Colon (tissue), 2 donors: ENCODE measurements around the gene DISP2.

Source experiments
- FAIRE-seq: peaks from 2 replicates; lab custom pipeline; 2012; peaks lifted over from hg19 to GRCh38; lab: Jason Lieb, UNC
- donor health status: control.
- donor health status: control.

Gene DISP2, protein sequence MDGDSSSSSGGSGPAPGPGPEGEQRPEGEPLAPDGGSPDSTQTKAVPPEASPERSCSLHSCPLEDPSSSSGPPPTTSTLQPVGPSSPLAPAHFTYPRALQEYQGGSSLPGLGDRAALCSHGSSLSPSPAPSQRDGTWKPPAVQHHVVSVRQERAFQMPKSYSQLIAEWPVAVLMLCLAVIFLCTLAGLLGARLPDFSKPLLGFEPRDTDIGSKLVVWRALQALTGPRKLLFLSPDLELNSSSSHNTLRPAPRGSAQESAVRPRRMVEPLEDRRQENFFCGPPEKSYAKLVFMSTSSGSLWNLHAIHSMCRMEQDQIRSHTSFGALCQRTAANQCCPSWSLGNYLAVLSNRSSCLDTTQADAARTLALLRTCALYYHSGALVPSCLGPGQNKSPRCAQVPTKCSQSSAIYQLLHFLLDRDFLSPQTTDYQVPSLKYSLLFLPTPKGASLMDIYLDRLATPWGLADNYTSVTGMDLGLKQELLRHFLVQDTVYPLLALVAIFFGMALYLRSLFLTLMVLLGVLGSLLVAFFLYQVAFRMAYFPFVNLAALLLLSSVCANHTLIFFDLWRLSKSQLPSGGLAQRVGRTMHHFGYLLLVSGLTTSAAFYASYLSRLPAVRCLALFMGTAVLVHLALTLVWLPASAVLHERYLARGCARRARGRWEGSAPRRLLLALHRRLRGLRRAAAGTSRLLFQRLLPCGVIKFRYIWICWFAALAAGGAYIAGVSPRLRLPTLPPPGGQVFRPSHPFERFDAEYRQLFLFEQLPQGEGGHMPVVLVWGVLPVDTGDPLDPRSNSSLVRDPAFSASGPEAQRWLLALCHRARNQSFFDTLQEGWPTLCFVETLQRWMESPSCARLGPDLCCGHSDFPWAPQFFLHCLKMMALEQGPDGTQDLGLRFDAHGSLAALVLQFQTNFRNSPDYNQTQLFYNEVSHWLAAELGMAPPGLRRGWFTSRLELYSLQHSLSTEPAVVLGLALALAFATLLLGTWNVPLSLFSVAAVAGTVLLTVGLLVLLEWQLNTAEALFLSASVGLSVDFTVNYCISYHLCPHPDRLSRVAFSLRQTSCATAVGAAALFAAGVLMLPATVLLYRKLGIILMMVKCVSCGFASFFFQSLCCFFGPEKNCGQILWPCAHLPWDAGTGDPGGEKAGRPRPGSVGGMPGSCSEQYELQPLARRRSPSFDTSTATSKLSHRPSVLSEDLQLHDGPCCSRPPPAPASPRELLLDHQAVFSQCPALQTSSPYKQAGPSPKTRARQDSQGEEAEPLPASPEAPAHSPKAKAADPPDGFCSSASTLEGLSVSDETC (N-terminal part only)

DNA sequence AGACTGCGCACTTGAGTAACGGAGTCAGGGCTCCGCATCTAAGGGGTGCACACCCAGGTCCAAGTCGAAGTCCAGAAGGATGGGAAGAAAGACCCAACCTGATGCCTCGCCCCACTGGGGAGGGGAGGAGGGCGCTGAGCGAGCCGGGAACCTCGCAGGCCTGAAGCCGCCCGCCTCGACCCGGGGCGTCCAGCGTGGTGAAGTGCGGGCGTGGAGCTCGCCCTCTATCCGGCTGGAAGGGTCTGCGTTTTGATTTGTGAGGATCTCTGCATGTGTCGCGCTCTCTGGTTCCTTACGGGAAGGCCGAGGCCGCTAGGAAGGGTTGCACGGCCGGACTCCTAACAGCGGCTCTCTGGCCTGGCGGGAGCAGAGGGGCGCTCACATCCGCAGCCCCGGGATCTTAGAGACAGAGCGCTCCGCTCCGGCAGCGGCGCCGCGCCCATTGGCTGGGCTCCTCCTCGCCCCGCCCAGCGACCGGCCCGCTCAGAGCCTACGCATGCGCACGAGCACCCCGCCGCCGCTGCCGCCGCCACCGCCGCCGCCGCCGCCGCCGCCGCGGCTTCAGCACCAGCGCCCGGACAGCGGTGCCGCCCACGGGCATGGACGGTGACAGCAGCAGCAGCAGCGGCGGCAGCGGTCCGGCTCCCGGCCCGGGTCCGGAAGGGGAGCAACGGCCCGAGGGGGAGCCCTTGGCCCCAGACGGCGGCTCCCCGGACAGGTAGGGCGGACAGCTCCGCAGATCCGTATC lies at the start of gene DISP2:
Gene DISP2 (plus strand): TSS at position 497 of the 748 bp plus-strand sequence. CDS start 103 bp downstream, at position 600.
- no peak for FAIRE-seq

- FAIRE-seq, result no peak
Measured at GRCh38 chr15:40309344-40309862, 48.6 kb upstream of the DISP2 start.

- FAIRE-seq, result no peak
Measured at GRCh38 chr15:40310001-40310959, 47.7 kb upstream of the DISP2 start.

DNA sequence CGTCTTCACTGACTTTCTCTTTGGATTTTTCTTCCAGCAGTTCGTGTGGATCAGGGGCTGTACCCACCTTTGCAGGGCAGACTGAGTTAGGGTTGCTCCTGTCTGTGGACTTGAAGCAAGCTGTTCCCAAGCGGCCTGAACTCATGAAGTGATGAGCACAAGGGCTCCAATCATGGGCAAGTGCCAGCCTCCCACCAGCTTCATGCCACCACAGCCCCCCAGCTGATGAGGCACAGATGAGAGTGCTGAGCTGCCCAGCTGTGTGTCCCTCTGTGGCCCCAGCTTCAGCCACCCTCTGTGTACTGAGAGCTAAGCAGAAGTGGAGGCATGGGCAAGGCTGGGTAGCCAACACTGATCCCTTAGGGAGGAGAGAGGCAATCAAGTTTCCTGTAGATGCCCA lies 47.0 kb upstream of the DISP2 start:
- no peak for FAIRE-seq

GRCh38 chr15:40312370-40313158 lies 45.5 kb upstream of the DISP2 start:
- FAIRE-seq, result no peak

GRCh38 chr15:40313531-40314398 lies 44.3 kb upstream of the DISP2 start:
- no peak for FAIRE-seq

- no peak for FAIRE-seq
Measured at GRCh38 chr15:40314723-40315276, 43.2 kb upstream of the DISP2 start.

DNA sequence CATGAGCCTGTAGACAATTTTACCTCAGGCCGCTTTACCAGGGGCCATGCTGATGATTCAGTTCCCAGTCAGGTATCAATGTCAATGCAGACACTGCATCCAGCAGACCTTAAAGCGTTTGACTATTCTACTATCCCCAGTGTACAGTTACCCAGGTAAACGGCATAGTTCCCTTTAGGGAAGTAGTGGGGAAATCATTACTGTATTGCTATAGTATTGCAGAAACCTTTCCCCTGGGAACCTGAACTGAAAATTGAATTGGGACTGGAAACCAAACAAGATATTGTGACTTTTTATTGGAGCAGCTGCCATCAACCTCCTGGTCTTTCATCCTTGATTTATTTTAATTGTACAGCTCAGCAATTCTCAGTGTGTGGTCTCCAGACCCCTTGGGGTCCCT lies 41.1 kb upstream of the DISP2 start:
- no peak for FAIRE-seq

- FAIRE-seq, result no peak
Measured at GRCh38 chr15:40317580-40317979, 40.4 kb upstream of the DISP2 start.

DNA sequence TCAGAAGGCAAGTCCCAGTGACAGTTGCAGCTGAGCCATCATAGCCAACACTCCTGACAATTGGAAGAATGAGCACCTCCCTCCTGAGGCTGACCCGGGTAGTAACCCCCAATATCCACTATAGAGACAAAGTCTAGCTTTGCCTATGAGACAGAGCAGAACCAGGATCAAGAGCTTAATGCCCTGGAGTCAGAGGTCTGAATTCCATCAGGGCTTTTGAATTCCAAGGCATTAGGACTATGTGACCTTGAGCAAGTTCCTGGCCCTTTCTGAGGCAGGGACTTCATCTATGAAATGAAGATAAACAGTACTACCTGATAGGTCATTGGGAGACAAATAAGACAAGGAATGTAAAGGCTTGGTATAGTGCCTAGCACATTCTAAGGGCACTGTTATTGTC lies 37.6 kb upstream of the DISP2 start:
- no peak for FAIRE-seq

- no peak for FAIRE-seq
Measured at GRCh38 chr15:40320931-40321371, 37.1 kb upstream of the DISP2 start.

DNA sequence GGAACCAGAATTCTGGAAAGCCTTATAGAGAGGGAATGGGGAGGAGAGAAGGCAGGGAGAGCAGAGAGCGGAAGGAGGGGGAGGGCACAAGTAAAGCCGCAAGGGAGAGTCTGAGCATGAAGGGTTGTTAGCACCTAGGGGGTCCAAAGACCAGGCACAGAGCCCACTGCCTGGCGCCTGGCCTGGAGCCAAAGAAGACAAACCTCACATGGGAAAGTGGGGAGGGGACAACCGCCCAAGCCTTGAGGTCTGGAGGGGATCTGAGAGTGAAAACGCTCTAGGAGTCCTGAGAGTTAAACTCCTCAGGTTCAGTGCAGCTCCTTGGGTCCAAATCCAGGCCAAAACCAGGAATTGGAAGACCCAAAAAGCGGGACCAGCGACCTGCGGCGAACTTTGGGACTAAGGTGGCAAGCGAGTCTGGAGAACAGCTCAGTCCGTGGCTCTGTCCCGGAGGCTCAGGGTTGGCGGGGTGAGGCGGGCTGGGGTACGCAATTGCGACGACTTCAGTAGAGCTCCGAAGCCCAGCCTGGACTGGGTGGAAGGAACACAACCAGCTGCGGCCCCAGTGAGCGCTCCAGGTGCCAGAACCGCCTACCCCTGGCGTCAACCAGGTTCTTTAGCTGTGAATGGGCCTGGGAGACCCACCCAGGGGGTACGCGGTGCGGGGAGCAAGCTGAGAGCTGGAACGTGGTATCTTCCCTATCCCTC lies 35.3 kb upstream of the DISP2 start:
- FAIRE-seq, result no peak

DNA sequence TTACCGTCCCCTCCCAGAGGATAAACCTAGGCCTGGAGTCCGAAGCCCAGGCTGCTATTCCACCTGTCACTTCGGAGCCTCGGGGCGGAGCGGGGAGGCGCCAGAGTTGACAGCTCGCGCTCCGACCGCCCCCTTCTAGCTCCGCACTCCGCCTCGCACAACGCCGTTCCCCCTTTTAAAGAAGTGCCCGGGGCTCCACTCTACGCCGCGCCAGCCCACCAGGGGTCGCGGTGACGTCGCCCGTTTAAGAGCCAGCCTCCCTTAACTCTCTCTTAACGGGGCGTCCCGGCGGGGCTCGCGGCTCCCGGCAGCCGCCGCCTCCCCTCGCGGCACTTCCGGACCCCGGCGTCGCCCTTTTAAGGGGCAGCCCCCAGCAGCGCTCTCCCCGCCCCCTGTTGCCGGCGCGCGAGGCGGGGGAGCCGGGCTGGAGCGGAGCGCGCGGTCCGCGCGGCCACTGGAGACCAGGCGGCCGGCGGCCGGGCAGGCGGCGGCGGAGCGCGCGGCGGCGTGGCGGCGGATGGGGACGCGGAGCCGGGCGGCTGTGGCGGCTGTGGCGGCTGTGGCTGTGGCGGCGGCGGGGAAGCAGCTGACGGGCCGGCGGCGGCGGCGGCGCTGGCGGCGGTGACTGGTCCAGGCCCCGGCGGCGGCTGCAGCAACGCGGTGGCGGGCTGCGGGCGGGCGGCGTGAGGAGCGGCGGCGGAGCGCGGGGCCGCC lies 34.6 kb upstream of the DISP2 start, which contains the start of gene INAFM2:
Gene INAFM2 (plus strand): TSS at position 454 of the 714 bp plus-strand sequence. CDS start 364 bp downstream, outside the sequence.
- no peak for FAIRE-seq

DNA sequence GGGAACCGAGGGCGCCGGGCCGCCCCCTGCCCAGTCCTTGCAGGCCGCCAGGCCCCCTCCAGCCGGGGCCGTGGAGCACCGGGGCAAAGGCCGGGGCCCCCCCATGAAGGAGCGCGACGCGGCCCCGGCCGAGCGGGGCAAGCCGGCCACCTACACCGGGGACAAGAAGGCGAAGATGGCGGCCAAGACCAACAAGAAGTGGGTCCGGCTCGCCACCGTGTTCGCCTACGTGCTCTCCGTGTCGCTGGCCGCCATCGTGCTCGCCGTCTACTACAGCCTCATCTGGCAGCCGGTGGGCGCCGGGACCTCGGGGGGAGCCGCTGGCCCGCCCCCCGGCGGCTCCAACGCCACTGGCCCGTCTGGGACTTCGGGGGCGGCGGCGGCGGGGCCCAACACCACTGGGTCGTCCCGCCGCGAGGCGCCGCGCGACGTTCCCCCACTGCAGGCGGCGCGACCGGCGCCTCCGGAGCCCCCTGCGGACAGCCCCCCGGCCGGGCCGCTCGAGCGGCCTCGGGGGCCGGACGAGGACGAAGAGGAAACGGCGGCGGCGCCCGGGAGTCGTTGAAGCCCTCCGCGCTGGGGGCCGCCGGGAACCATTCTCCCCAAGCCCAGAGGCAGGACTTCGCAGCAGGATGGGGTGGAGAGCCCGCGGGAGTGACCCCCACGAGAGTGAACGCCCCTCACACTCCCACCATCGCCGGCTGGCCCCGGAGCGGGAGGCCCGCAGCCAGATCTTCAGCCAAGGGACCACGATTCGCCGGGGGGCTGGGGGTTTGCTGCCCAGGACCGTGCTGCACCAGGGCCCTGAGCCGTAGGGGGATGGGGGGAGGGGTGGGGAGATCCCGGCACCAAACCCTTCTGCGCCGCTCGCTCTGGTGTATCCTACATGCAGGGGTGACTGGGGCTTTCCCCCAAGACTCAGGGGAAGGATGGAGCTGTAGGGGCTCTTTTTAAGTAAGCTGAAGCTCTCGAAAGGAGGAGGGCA lies 33.8 kb upstream of the DISP2 start:
- FAIRE-seq, result no peak

DNA sequence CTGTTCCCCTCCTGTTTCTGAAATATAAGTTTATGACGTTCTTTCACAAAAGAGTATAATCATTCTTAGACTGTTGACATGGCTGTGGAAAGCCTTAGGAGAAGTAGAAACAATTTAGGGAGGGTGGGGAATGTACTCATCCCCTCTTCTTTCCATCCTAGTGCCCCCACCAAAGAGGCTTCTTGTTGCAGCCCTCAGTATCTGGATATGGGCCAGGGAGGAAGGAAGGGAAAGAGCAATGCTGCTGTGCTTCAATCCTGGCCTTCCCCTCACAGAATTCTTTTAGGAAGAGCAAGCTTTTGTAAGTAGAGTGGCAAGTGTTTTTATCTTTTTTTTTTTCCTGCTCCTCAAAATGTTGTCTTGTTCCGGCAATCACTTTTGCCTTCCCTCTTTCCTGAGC lies 32.8 kb upstream of the DISP2 start:
- FAIRE-seq, result no peak
